Stimulated activated CD4-positive, alpha-beta T cell treated with anti-CD3 and anti-CD28 coated beads, Interleukin-4, amount 100 ng/mL, for 48 hours (primary cell): ENCODE measurements around the gene P4HB.

Experiments
- DNase-seq, 2 donors: peaks; one replicate each; pipeline ENCODE4 v3.0.0-alpha.2; 2020; ENCODE audit warnings: low read depth in 2 of 2

The P4HB gene

GRCh38 chr17:81868674-81869220 lies 8.4 kb upstream of the P4HB start:
- no peak for DNase-seq

GRCh38 chr17:81867991-81868673 lies 7.8 kb upstream of the P4HB start:
- DNase-seq, result no peak

- DNase-seq, result no peak
These were observed 7.0 kb upstream of the P4HB start for GRCh38 chr17:81867170-81867990.

GRCh38 chr17:81866440-81867169 lies 6.3 kb upstream of the P4HB start:
- no peak for DNase-seq

GRCh38 chr17:81865733-81866439 lies 5.6 kb upstream of the P4HB start:
- no peak for DNase-seq

GRCh38 chr17:81865358-81865732 lies 5.0 kb upstream of the P4HB start:
- no peak for DNase-seq

- DNase-seq, result no peak
These were observed 3.8 kb upstream of the P4HB start for GRCh38 chr17:81863833-81864768.

- no peak for DNase-seq
These were observed 2.9 kb upstream of the P4HB start for GRCh38 chr17:81863123-81863675.

GRCh38 chr17:81860756-81861568 lies 627 bp upstream of the P4HB start:
- DNase-seq, result peak; percentile 97 to 99

- no peak for DNase-seq
These were observed 1.1 kb downstream of the P4HB start for GRCh38 chr17:81858967-81859905.

GRCh38 chr17:81858170-81858966 lies 2.0 kb downstream of the P4HB start:
- DNase-seq, result no peak

- DNase-seq, result no peak
These were observed 5.2 kb downstream of the P4HB start for GRCh38 chr17:81854974-81855774.

- no peak for DNase-seq
These were observed 8.1 kb downstream of the P4HB start for GRCh38 chr17:81852237-81852636.

- DNase-seq, result no peak
These were observed 8.9 kb downstream of the P4HB start for GRCh38 chr17:81851423-81851822.

GRCh38 chr17:81849457-81849856 lies 10.9 kb downstream of the P4HB start:
- no peak for DNase-seq
